Activated T-helper 1 cell treated with anti-CD3 and anti-CD28 coated beads, Interleukin-2, amount 50 U/mL, for 16 hours (primary cell): ENCODE results near the gene NAA15.
A peak's percentile ranks its signal among the peaks of the same experiment; 100 is the strongest.
"Not testable (repeated sequence)": the region's sequence is repeated elsewhere in the genome, so short reads cannot be mapped to it uniquely, and the experiment has no call there.

Experiments used
- DNase-seq, 2 donors: peaks; one replicate each; pipeline ENCODE4 v3.0.0-alpha.2; 2020; ENCODE audit warnings: low read depth in 1 of 2, low spot score in 1 of 2

Gene NAA15

DNA sequence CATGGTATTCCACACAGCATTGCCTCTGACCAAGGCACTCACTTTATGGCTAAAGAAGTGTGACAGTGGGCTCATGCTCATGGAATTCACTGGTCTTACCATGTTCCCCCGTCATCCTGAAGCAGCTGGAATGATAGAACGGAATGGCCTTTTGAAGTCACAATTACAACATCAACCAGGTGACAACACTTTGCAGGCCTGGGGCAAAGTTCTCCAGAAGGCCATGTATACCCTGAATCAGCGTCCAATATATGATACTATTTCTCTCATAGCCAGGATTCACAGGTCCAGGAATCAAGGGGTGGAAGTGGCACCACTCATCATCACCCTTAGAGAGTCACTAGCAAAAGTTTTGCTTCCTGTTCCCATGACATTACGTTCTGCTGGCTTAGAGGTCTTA is 145.8 kb downstream of the NAA15 start:
- DNase-seq: not testable (repeated sequence)

DNA sequence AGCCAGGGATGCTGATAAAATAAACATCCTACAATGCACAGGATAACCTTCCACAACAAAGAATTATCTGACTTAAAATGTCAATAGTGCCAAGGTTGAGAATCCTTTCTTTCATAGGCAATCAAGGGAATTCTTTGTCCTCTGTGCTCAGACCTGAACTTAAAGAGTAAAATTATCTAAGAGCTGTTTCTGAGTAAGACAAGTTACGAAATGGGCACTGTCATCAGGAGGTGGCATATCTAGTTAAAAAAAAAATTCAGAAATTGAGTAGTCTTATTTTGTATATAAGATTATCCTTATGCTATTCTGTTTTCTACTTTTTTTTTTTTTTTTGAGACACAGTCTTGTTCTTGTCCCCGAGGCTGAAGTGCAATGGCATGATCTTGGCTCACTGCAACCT is 149.3 kb downstream of the NAA15 start:
- no peak for DNase-seq

DNA sequence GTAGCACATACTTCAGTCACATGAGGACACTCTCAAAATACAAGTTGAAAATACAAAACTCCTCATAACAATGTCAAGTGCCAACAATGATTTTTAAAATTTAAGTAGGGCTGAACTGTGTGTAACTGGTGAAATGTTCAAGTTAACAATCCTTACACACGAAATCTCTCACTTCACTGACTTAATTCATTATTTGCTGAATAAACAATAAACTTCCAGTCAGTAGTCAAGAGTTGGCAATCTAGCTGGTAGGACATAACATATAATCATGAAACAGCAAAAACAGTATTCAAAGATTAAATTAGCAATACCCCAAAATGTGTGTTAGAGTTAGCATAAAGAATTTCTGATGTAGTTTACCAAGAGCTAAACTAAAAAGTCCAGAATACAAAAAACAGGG is 150.7 kb downstream of the NAA15 start:
- no peak for DNase-seq

DNA sequence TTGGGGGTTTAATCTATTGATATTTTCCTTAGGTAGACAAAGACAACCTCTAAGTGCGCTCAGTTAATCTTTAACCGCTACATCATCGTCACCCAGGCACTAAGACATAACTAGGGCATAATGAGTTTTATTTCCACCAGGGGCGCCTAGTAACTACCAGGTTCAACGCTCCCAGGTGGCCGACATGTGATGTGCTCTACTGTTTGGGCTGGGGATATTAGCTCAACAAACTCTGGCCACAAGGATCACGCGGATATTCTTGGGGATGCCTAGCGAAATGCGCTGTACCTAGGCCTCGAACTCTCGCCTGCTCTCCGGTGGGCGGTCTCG is 151.7 kb downstream of the NAA15 start:
- DNase-seq: peak in 1 of 2 donors; percentile 52

DNA sequence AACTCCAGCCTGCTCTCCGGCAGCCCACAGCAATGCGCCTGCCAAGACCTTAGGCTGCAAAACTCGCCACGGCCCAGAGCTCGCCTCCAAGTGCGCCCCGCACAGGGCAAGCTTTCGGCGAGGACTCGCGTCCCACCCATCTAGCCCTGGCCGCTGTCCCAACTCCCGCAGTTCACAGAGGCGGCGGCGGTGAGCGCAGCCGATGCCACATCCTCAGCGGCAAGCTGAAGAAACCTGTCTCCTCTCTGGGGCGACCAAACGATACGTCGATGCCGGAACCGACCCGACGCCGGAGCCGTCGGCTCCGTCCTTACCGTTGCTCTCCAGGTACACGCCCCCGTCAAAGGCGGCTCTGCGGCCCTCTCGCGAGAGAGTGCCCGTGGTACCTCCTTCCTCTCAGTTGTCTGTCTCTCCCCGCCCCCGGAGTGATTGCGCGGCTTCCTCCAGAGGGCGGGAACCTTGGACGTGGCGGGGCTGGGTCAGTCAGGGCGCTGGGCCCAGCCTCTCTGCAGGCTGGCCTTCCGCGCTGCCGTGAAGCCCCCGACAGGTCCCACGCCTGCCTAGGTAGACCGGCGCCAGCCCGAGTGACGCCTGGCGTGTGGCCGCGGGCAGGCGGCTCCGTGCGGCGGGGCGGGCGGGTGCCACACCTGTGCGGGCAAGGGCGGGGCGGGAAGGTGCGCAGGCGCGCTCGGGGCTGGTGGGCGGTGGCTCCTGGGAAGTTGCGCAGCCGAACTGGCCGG is 152.2 kb downstream of the NAA15 start:
- DNase-seq: peak; percentile 91

DNA sequence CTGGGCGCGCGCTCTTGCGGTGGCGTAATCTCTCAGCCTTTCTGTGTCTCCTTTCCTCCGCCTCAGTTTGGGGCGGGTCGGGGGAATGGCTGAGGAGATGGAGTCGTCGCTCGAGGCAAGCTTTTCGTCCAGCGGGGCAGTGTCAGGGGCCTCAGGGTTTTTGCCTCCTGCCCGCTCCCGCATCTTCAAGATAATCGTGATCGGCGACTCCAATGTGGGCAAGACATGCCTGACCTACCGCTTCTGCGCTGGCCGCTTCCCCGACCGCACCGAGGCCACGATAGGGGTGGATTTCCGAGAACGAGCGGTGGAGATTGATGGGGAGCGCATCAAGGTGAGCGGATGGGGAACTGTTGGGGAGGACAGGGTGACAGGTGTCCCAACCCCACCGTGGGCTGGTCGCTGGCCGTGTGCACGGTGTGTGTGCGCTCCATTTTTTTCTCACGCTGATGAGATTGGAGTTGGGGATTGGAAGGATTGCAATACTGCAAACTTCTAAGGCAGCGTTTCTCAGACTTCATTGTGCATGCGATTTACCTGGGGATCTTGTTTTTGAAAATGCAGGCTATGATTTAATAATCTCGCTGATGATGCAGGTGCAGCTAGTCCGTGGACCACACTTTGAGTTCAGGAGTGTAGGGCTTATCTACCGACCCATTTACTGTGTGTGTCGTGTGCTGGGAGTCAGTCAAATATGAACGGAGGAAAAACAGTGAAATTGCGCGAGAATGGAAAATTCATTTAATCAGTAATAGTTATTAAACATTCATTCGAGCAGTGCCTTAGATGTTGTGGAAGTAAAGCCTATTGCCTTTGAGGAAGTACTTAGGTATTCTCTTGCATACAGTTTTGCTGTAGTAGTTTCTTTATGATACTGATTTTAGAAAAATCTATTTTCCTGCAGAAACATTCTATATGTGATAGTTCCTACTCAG is 153.1 kb downstream of the NAA15 start, which contains the start of gene RAB33B:
RAB33B (plus strand) TSS at position 11 of the 935 bp plus-strand sequence; CDS start at position 86, 75 bp downstream.
- DNase-seq: no peak

DNA sequence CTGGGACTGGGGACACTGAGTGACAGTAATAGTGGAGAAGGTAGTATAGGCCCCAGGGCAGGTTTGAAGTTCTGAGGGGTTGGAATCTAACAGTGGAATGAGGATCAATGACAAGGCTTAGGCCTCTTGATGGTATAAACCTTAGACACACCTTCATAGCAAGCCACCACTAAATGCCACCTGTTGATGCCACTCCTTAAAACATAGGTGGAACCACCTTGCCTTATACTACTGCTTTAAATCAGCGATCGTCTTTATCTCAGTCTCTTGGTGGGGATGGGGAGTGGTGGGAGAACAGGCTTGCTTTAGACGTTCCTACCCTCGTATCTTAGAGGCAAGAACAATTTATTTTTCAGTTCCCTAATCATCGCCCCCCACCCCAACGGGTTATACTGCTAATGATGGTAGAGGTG is 153.8 kb downstream of the NAA15 start:
- no peak for DNase-seq

DNA sequence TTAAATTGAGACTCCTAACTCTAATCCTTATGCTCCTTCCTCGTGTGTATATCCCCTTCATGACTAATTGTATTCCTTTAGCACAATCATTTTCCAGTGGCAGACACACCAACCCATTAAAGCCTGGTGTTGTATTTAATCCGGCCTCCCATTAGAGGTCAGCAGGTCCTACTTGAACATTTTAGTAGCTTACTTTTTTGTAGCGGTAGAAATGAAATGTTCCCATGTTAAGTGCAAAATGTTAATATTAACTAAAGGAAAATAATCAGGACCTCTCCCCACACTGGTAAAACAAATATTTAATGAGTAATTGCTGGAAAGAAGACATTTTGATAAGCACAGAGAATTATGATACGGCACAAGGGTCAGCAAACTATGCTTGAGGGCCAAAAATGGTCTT is 156.0 kb downstream of the NAA15 start:
- DNase-seq: no peak

DNA sequence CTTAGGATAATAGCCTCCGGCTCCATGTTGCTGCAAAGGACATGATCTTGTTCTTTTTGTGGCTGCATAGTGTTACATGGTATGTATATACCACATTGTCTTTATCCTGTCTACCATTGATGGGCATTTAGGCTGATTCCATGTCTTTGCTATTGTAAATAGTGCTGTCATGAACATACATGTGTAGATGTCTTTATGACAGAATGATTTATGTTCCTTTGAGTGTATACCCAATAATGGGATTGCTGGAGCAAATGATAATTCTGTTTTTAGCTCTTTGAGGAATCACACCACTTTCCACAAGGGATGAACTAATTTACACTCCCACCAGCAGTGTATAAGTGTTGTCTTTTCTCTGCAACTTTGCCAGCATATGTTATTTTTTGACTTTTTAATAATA is 157.2 kb downstream of the NAA15 start:
- no peak for DNase-seq

DNA sequence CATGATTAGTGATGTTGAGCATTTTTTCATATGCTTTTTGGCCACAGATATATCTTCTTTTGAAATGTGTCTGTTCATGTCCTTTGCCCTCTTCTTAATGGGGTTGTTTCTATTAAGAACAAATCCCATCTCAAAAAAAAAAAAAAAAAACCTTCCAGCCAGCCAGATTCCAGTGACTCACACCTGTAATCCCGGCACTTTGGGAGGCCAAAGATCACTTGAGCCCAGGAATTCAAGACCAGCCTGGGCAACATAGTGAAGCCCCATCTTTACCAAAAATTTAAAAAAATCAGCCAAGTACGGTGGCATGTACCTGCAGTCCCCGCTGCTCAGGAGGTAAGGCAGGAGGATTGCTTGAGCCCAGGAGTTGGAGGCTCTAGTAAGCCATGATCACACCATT is 157.7 kb downstream of the NAA15 start:
- DNase-seq: no peak

DNA sequence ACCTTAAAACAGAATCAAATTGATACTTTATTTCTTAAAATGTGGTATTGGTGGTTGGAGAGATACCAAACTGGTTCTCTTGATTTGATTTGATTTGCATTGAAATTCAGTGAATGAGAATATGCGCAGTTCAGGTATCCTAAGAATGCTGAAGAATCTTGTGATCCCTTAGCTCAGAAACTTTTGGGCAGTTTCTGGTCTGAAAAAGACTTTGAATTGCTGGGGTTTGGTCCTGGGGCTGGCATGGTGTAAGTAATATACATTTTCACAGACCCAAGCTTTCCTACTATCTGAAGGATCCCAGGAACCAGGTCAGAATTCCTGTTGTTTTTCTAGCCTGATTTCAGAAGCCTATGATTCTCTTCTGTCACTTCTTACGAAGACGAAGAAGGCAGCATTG is 159.3 kb downstream of the NAA15 start:
- no peak for DNase-seq

DNA sequence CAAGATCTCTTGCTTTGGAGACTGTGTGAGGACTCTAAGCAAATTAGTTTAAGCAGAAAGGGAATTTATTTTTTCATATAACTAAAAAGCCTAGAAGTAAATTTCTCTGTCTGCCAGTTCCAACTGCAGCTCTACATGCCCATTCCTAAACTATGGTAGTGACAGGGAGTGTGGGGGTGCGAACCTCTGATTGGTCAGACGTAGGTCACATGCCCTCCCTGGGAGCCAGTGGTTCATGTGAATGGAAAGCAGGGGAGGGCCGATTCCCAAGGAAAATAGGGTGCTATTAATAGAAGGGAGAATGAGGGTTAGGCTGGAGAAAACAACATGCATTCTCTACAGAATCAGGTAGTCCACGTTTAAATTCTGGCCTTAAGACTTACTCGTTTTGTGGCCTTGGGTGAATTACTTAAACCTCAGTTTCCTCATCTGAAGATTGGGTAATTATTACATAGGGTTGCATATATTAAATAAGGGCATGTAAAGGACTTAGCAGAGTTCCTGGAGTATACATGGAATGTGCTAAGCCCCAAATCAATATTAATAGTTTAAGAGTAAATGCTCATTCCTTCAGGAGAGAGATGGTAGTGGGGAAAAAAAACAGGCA is 159.8 kb downstream of the NAA15 start:
- DNase-seq: no peak

DNA sequence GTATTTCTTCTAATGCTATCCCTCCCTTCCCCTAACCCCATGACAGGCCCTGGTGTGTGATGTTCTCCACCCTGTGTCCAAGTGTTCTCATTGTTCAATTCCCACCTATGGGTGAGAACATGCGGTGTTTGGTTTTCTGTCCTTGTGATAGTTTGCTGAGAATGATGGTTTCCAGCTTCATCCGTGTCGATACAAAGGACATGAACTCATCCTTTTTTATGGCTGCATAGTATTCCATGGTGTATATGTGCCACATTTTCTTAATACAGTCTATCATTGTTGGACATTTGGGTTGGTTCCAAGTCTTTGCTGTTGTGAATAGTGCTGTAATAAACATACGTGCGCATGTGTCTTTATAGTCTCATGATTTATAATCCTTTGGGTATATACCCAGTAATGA is 163.2 kb downstream of the NAA15 start:
- not testable (repeated sequence) for DNase-seq

DNA sequence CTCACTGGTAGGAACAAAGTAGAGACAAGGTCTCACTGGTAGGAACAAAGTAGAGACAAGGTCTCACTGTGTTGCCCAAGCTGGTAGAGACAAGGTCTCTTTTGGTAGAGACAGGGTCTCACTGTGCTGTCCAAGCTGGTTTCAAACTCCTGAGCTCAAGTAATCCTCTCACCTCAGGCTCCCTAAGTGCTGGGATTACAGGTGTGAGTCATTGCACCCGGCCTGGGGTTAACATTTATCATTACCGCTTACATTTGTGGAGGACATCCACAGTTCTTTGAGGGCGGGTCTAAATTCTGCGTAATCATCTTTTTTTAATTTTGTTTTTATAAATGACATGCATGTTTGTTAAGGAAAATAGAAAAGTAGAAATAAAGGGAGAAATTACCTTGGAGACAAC is 164.6 kb downstream of the NAA15 start:
- no peak for DNase-seq

DNA sequence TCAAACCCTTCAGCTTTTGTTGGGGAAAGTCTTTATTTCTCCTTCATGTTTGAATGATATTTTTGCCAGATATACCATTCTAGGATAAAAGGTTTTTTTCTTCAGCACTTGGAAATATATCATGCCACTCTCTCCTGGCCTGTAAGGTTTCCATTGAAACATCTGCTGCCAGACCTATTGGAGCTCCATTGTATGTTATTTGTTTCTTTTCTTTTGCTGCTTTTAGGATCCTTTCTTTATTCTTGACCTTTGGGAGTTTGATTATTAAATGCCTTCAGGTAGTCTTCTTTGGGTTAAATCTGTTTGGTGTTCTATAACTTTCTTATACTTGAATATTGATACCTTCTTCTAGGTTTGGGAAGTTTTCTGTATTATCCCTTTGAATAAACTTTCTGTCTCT is 167.5 kb downstream of the NAA15 start:
- DNase-seq: not testable (repeated sequence)

DNA sequence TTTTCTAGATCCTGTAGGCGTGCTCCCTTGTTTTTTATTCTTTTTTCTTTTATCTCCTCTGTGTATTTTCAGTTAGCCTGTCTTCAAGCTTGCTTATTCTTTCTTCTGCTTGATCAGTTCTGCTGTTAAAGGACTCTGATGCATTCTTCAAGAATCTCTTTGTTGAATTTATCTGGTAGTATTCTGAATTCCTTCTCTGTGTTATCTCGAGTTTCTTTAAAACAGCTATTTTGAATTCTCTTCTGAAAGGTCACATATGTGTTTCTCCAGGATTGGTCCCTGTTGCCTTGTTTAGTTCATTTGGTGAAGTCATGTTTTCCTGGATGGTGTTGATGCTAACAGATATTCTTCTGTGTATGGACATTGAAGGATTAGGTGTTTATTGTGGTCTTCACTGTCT is 167.9 kb downstream of the NAA15 start:
- DNase-seq: no peak
